A549 (cell line): ENCODE data around the gene KHDRBS2. TPM values are rescaled to one million over a fixed set of nuclear protein-coding genes. Genes with fewer than 3 reads are reported as not detected.

Experiments
- ATAC-seq, 2 experiments: fragments of 200-7000 bp in 1 of 2; fragments of >200 bp in 1 of 2; cut with Nextera tagmentation in 1 of 2; cut with Tn5 transposase in 1 of 2; 3 replicates each; pipeline versions ENCODE4 v1.8.0 to v1.9.1; 2018 to 2020; ENCODE audit warnings: mild to moderate bottlenecking in 1 of 2, moderate library complexity in 1 of 2
- CTCF ChIA-PET: fragments of 300-600 bp; sonication (Branson Sonifier 250); formaldehyde crosslinking; extraction: SDS; loops from one replicate; lab custom pipeline; 2021; ENCODE audit warnings: antibody characterized with exemption, inconsistent platforms; lab: Yijun Ruan, JAX
- POLR2A ChIA-PET: fragments of 350-600 bp; formaldehyde crosslinking; extraction: SDS; loops from one replicate; lab custom pipeline; 2021; ENCODE audit warnings: antibody characterized with exemption, inconsistent platforms; lab: Yijun Ruan, JAX
- DNase-seq, 2 experiments: peaks; one replicate each; pipeline versions ENCODE4 v3.0.0 to v3.0.0-alpha.2; 2011 to 2016; ENCODE audit warnings: low read depth in 1 of 2, low spot score in 1 of 2
- FAIRE-seq: peaks from 2 replicates; lab custom pipeline; 2011; peaks lifted over from hg19 to GRCh38; lab: Jason Lieb, UNC
- H3K27ac ChIP-seq, 2 experiments: fragments of >200 bp; sonication (Bioruptor Twin); formaldehyde crosslinking; 3 replicates each; pipeline ENCODE4 v1.5.1; 2016 to 2017
- H3K4me1 ChIP-seq: fragments of >200 bp; sonication (Bioruptor Twin); formaldehyde crosslinking; 3 replicates; pipeline ENCODE4 v1.6.1; 2016
- H3K4me2 ChIP-seq: fragments of >200 bp; sonication (Bioruptor Twin); formaldehyde crosslinking; 3 replicates; pipeline ENCODE4 v1.6.1; 2016
- H3K4me3 ChIP-seq: fragments of >200 bp; sonication (Bioruptor Twin); formaldehyde crosslinking; 3 replicates; pipeline ENCODE4 v1.5.1; 2016
- H3K9me3 ChIP-seq: fragments of >200 bp; sonication (Bioruptor Twin); formaldehyde crosslinking; 3 replicates; pipeline ENCODE4 v1.6.1; 2016
- ATOH8 ChIP-seq: fragments of 250-450 bp; sonication (Bioruptor Pico); IDR thresholded peaks from 2 replicates; pipeline ENCODE4 v1.5.0; 2020; ENCODE audit warnings: low read depth, mild to moderate bottlenecking, moderate library complexity
- BCL3 ChIP-seq: fragments of >200 bp; sonication (Bioruptor Twin); formaldehyde crosslinking; IDR thresholded peaks from 3 replicates; pipeline ENCODE4 v1.6.1; 2016
- CBX8 ChIP-seq: fragments of 200-600 bp; sonication (generic); IDR thresholded peaks from 2 replicates; pipeline ENCODE4 v1.6.1; 2016
- CEBPB ChIP-seq, 2 experiments: fragments of >200 bp in 1 of 2; sonication (Bioruptor Twin) in 1 of 2; formaldehyde crosslinking in 1 of 2; IDR thresholded peaks; 2 replicates each; pipeline ENCODE4 v1.6.1; 2012 to 2016
- E2F6 ChIP-seq: IDR thresholded peaks from 2 replicates; pipeline ENCODE4 v1.6.1; 2012; ENCODE audit warnings: low read depth, borderline replicate concordance
- EHMT2 ChIP-seq: fragments of 200-600 bp; sonication (generic); IDR thresholded peaks from 2 replicates; pipeline ENCODE4 v1.6.1; 2016; ENCODE audit warnings: antibody characterized with exemption, low read depth, mild to moderate bottlenecking, moderate library complexity
- HDAC2 ChIP-seq: fragments of 200-600 bp; sonication (generic); IDR thresholded peaks from 2 replicates; pipeline ENCODE4 v1.6.1; 2016
- HOXB13 ChIP-seq: fragments of 250-450 bp; sonication (Bioruptor Pico); IDR thresholded peaks from 2 replicates; pipeline ENCODE4 v1.5.0; 2020; ENCODE audit warnings: low read depth, mild to moderate bottlenecking, moderate library complexity
- MYC ChIP-seq: IDR thresholded peaks from 2 replicates; pipeline ENCODE4 v1.6.1; 2012; ENCODE audit warnings: mild to moderate bottlenecking, inconsistent platforms, low read length, improper control_type of control experiment, borderline replicate concordance
- PHF8 ChIP-seq: fragments of 200-600 bp; sonication (generic); IDR thresholded peaks from 2 replicates; pipeline ENCODE4 v1.6.1; 2016; ENCODE audit warnings: low read depth, mild to moderate bottlenecking, antibody characterized with exemption, moderate library complexity, borderline replicate concordance
- POLR2A ChIP-seq: IDR thresholded peaks from 2 replicates; pipeline ENCODE4 v1.6.1; 2012; ENCODE audit warnings: mild to moderate bottlenecking, low read length
- RFX5 ChIP-seq: fragments of 450-650 bp; IDR thresholded peaks from 2 replicates; pipeline ENCODE4 v1.7.1; 2014; ENCODE audit warnings: antibody characterized with exemption, mild to moderate bottlenecking, moderate library complexity
- TFCP2L1 ChIP-seq: fragments of 250-450 bp; sonication (Bioruptor Pico); IDR thresholded peaks from 2 replicates; pipeline ENCODE4 v1.5.0; 2021; ENCODE audit warnings: mild to moderate bottlenecking
- TP53 ChIP-seq: fragments of 250-450 bp; sonication (Bioruptor Pico); IDR thresholded peaks from 2 replicates; pipeline ENCODE4 v1.5.0; 2021; ENCODE audit warnings: mild to moderate bottlenecking, moderate library complexity
- USF2 ChIP-seq: fragments of 450-650 bp; IDR thresholded peaks from 2 replicates; pipeline ENCODE4 v1.6.1; 2014; ENCODE audit warnings: antibody characterized with exemption
- ZFP36 ChIP-seq: fragments of 450-650 bp; IDR thresholded peaks from 2 replicates; pipeline ENCODE4 v1.6.1; 2014; ENCODE audit warnings: borderline replicate concordance; ENCODE audit not compliant: partially characterized antibody
- ZNF302 ChIP-seq: fragments of 250-450 bp; sonication (Bioruptor Pico); IDR thresholded peaks from 2 replicates; pipeline ENCODE4 v1.9.0; 2021; ENCODE audit warnings: inconsistent platforms, mild to moderate bottlenecking, moderate library complexity
- WGBS: methylation state at CpG from one replicate; pipeline ENCODE4 v1.1.6; 2017; ENCODE audit errors: missing lambda C conversion rate; 5-methylcytosine and 5-hydroxymethylcytosine counted together
- polyA plus RNA-seq, 4 experiments: library from polyadenylated mRNA; depleted of rRNA in 3 of 4; stranded (reverse); fragments of >200 nt; fragmentation: RNase III in 1 of 4; extraction: RNeasy Plus Mini Kit Qiagen cat#74134 plus additional on column Dnase treatment in 1 of 4; gene quantifications; 2 replicates in 3 of 4; 3 replicates in 1 of 4; pipeline ENCODE4 v1.2.3, GENCODE V29; 2011 to 2017

KHDRBS2 gene
- polyA plus RNA-seq, 2 of the 4 experiments (the other 2 are of a cell fraction): not detected

- ChIA-PET POLR2A (no interaction called here), CTCF (no interaction called here)
- no peak overlapping the region for H3K4me3 ChIP-seq
- H3K9me3 ChIP-seq: no peaks in the 10 kb centered on the region
- H3K27ac ChIP-seq: no peak overlapping the region
- FAIRE-seq: no peak
- H3K4me2 ChIP-seq: no peak overlapping the region
- no peak for DNase-seq
- ATAC-seq: no peak
- no peak for TF ChIP-seq HDAC2
- no peak for TF ChIP-seq MYC
- TF ChIP-seq PHF8: no peak
- no peak for TF ChIP-seq TP53 (CRISPR knock-in tag)
- no peak for TF ChIP-seq USF2
- no peak for TF ChIP-seq CEBPB (IDR thresholded peaks at IDR 0.05)
- no peaks in the 10 kb centered on the region for H3K4me1 ChIP-seq
- WGBS: 4% methylated on average over 5 of the region's 5 CpGs
Observed at GRCh38 chr6:62090442-62091229, 195.4 kb downstream of the KHDRBS2 start.

GRCh38 chr6:62089781-62090180, 196.2 kb downstream of the KHDRBS2 start:
- ChIA-PET POLR2A (no interaction called here), CTCF (no interaction called here)
- FAIRE-seq (no peak), DNase-seq (no peak), ATAC-seq (no peak)
- TF ChIP-seq POLR2A: no peak
- no peak for TF ChIP-seq TFCP2L1 (CRISPR knock-in tag)
- no peak for TF ChIP-seq ATOH8 (CRISPR knock-in tag)
- TF ChIP-seq CBX8: no peak
- TF ChIP-seq ZNF302 (CRISPR knock-in tag): no peak
- H3K9me3 ChIP-seq: no peaks in the 10 kb centered on the region
- WGBS: 3% methylated on average over 3 of the region's 3 CpGs
- H3K4me3 ChIP-seq: no peak overlapping the region
- no peak overlapping the region for H3K27ac ChIP-seq
- no peaks in the 10 kb centered on the region for H3K4me1 ChIP-seq
- H3K4me2 ChIP-seq: no peak overlapping the region

GRCh38 chr6:62086047-62086446, 200.0 kb downstream of the KHDRBS2 start:
- WGBS: 2% methylated on average over 2 of the region's 2 CpGs
- Histone ChIP-seq H3K9me3 (no peaks in the 10 kb centered on the region), H3K4me2 (no peak overlapping the region), H3K4me1 (no peaks in the 10 kb centered on the region), H3K4me3 (no peak overlapping the region), H3K27ac (no peak overlapping the region)
- CTCF ChIA-PET: no interaction called here
- no peak for DNase-seq
- ATAC-seq: no peak
- POLR2A ChIA-PET: no interaction called here
- TF ChIP-seq ZFP36 (no peak), BCL3 (no peak), RFX5 (no peak), HOXB13 (CRISPR knock-in tag) (no peak), E2F6 (no peak), EHMT2 (no peak)
- no peak for FAIRE-seq
